Measurements from ENCODE around the gene PLXNA2. TPM values are rescaled to one million over a fixed set of nuclear protein-coding genes. Genes with fewer than 3 reads are reported as not detected.

Gene PLXNA2
- total and polyA plus RNA-seq, 2 of the 8 experiments (the other 6 are each of a cell fraction or from before 2014, with no cell fraction given): 0.33 to 1.5 TPM

DNA sequence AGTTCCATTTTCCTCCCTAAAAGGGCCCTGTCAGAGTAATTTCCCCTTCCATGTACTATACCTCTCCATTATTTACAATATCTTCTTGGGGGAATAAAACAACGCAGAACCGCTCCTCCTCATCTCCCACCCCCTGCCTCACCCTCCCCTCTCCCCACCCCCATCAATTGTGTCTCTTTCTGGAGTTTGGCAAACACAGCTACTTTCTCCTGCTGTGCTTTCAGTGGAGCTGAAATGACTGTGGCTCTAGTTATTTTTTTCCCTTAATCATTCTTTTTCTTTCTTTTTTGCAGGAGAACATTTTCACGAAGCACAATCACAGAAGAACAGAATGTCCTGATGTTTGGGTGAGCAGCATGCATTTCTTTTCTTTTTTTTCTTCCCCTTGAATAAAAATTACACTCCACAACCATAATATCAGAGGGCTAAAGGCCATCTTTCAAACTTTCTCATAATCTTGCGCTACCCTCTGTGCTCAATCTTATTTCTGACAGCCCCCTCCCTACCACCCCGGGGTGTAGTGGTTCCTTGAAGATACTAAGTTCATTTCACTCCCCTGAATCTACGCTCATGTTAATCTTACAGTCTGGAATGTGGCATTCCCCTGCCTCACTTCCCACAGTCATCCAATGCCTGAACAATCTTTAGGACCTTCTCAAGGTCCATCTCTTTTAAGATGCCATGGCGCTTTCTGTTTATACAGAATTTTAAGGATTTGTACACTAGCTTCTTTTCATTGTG lies 8.8 kb upstream of the PLXNA2 start:
- Histone ChIP-seq H4K8ac (ENCODE audit: extremely low read depth, insufficient read depth, low read length) (no peak overlapping the region), H3K4me2 (ENCODE audit: insufficient read depth in 1 of 2, low read depth in 2 of 2, low read length in 2 of 2) (peak overlapping the region in 1 of 2 experiments; percentile 50; a peak in 2 of 4 replicates), H4K5ac (ENCODE audit: insufficient read length, low read depth, low read length) (no peak overlapping the region), H3K18ac (ENCODE audit: extremely low read depth, low read length) (no peak overlapping the region), H3K79me2 (ENCODE audit: control insufficient read depth in 1 of 2, insufficient read depth in 2 of 2, low read length in 2 of 2) (no peaks in the 10 kb centered on the region), H2BK12ac (ENCODE audit: low read depth, low read length) (no peak overlapping the region), H2BK15ac (ENCODE audit: low read length) (no peak overlapping the region), H3K27ac (ENCODE audit: low read depth, low read length) (no peak overlapping the region), H4K91ac (replicated peaks; ENCODE audit: insufficient read length, low read length) (no peak overlapping the region), H2BK120ac (replicated peaks; ENCODE audit: low read depth, low read length) (no peak overlapping the region), H3K36me3 (ENCODE audit: control insufficient read depth in 2 of 4, insufficient read depth in 4 of 4, low read length in 3 of 4) (no peaks in the 10 kb centered on the region), H3K23ac (ENCODE audit: insufficient read length) (no peak overlapping the region), H3K9ac (replicated peaks in 1 of 4; ENCODE audit: extremely low read depth in 1 of 4, low read depth in 3 of 4, low read length in 3 of 4) (no peak overlapping the region), H3K9me3 (ENCODE audit: insufficient read depth in 2 of 2, low read depth in 1 of 2, low read length in 1 of 2) (no peaks in the 10 kb centered on the region), H3K23me2 (ENCODE audit: low read depth, low read length) (0 out of 2 replicates have a peak, but pooled peaks cover 4% of the 10 kb centered on the region), H3K4me1 (replicated peaks in 1 of 4; ENCODE audit: control insufficient read depth in 3 of 4, insufficient read depth in 4 of 4, low read length in 3 of 4) (peaks cover 0 to 14% (median 4%) of the 10 kb centered on the region in 4 experiments; a peak in 5 of 7 replicates), H2BK5ac (ENCODE audit: low read depth, low read length) (no peak overlapping the region), H2AK5ac (ENCODE audit: low read depth, low read length) (no peak overlapping the region), H3K4me3 (ENCODE audit: extremely low read depth in 1 of 4, insufficient read depth in 2 of 4, low read depth in 3 of 4, low read length in 4 of 4) (no peak overlapping the region), H3K27me3 (replicated peaks in 1 of 4; ENCODE audit: control insufficient read depth in 3 of 4, extremely low read depth in 1 of 4, insufficient read depth in 3 of 4, low read length in 3 of 4) (peaks cover 3 to 17% (median 14%) of the 10 kb centered on the region in 4 experiments; a peak in 6 of 7 replicates), H3K4ac (replicated peaks; ENCODE audit: insufficient read length, low read depth, low read length) (no peak overlapping the region), H2AFZ (ENCODE audit: low read length) (no peak overlapping the region), H2BK20ac (ENCODE audit: low read length) (no peak overlapping the region), H3K56ac (replicated peaks; ENCODE audit: insufficient read length, low read depth, low read length) (no peak overlapping the region), H3K79me1 (ENCODE audit: low read depth, low read length) (no peaks in the 10 kb centered on the region), H3K14ac (ENCODE audit: insufficient read length) (no peak overlapping the region), H4K20me1 (replicated peaks in 1 of 2; ENCODE audit: control insufficient read depth in 1 of 2, insufficient read depth in 2 of 2, low read length in 2 of 2) (peaks cover 0 to 2% of the 10 kb centered on the region in 2 experiments)
- ChIA-PET CTCF (ENCODE audit: partially characterized antibody) (interaction anchor here (0.8 to 2.6 kb wide), 32 partner anchors 10 to 259 kb away, joined by 3 to 17 read pairs (median 6); no protein-coding TSS in a partner anchor), POLR2A (ENCODE audit: partially characterized antibody) (no interaction called here)
- 70% methylated on average over 5 of the region's 7 CpGs; no CpG with 5 or more reads in 1 of the 2 experiments for WGBS, 2 experiments (ENCODE audit: extremely low coverage in 1 of 2, insufficient coverage in 1 of 2, insufficient read length in 1 of 2, insufficient replicate concordance in 2 of 2, low coverage in 1 of 2, low lambda C conversion rate in 2 of 2, missing lambda C conversion rate in 1 of 2)
- DNase-seq (ENCODE audit: low read depth in 1 of 2, low spot score in 2 of 2) (no peak), FAIRE-seq (no peak)
- TF ChIP-seq, protein P1, sequence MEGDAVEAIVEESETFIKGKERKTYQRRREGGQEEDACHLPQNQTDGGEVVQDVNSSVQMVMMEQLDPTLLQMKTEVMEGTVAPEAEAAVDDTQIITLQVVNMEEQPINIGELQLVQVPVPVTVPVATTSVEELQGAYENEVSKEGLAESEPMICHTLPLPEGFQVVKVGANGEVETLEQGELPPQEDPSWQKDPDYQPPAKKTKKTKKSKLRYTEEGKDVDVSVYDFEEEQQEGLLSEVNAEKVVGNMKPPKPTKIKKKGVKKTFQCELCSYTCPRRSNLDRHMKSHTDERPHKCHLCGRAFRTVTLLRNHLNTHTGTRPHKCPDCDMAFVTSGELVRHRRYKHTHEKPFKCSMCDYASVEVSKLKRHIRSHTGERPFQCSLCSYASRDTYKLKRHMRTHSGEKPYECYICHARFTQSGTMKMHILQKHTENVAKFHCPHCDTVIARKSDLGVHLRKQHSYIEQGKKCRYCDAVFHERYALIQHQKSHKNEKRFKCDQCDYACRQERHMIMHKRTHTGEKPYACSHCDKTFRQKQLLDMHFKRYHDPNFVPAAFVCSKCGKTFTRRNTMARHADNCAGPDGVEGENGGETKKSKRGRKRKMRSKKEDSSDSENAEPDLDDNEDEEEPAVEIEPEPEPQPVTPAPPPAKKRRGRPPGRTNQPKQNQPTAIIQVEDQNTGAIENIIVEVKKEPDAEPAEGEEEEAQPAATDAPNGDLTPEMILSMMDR (IDR thresholded peaks at IDR 0.05; ENCODE audit: control extremely low read depth in 1 of 3, insufficient read depth in 1 of 3, low read depth in 1 of 3, low read length in 3 of 3): no peak
- TF ChIP-seq TEAD4 (IDR thresholded peaks at IDR 0.05; ENCODE audit: low read depth, low read length): no peak
- TF ChIP-seq CHD1 (IDR thresholded peaks at IDR 0.05; ENCODE audit: low read depth, low read length): no peak
- no peak for TF ChIP-seq EP300 (IDR thresholded peaks at IDR 0.05; ENCODE audit: borderline replicate concordance in 1 of 2, low read depth in 2 of 2, low read length in 2 of 2)
- no peak for TF ChIP-seq POLR2AphosphoS5 (IDR thresholded peaks at IDR 0.05; ENCODE audit: low read depth, low read length)
- no peak for TF ChIP-seq SIRT6 (IDR thresholded peaks at IDR 0.05; ENCODE audit: low read length)
- TF ChIP-seq NRF1 (IDR thresholded peaks at IDR 0.05; ENCODE audit: low read depth, low read length): no peak
